NCI-H2196 (cell line): ENCODE results near the gene ZNF778.
A peak's percentile ranks its signal among the peaks of the same experiment; 100 is the strongest.
"Not testable (repeated sequence)": the region's sequence is repeated elsewhere in the genome, so short reads cannot be mapped to it uniquely, and the experiment has no call there.

ENCODE experiments used
- DNase-seq: peaks from one replicate; lab custom pipeline; 2025; ENCODE audit not compliant: unreplicated experiment; lab: John Stamatoyannopoulos, UW

The ZNF778 gene

GRCh38 chr16:89248196-89248982 lies 30.9 kb downstream of the ZNF778 start:
- no peak for DNase-seq

- DNase-seq: no peak
These were observed 36.2 kb downstream of the ZNF778 start for GRCh38 chr16:89253548-89254287.

- DNase-seq: peak; percentile 51
These were observed 39.2 kb downstream of the ZNF778 start for GRCh38 chr16:89256651-89257254.

GRCh38 chr16:89257281-89257731 lies 39.8 kb downstream of the ZNF778 start:
- DNase-seq: peak; percentile 2

GRCh38 chr16:89257757-89258465 lies 40.4 kb downstream of the ZNF778 start:
- DNase-seq: no peak

GRCh38 chr16:89259901-89260300 lies 42.4 kb downstream of the ZNF778 start:
- not testable (repeated sequence) for DNase-seq

GRCh38 chr16:89261691-89262563 lies 44.4 kb downstream of the ZNF778 start:
- DNase-seq: no peak

- DNase-seq: no peak
These were observed 47.5 kb downstream of the ZNF778 start for GRCh38 chr16:89264800-89265550.

GRCh38 chr16:89265647-89266046 lies 48.1 kb downstream of the ZNF778 start:
- DNase-seq: no peak

GRCh38 chr16:89266521-89267134 lies 49.1 kb downstream of the ZNF778 start:
- DNase-seq: no peak

GRCh38 chr16:89267746-89268145 lies 50.2 kb downstream of the ZNF778 start:
- DNase-seq: not testable (repeated sequence)

GRCh38 chr16:89268585-89268984 lies 51.1 kb downstream of the ZNF778 start:
- no peak for DNase-seq

GRCh38 chr16:89268987-89269735 lies 51.7 kb downstream of the ZNF778 start:
- DNase-seq: no peak

- DNase-seq: no peak
These were observed 52.5 kb downstream of the ZNF778 start for GRCh38 chr16:89269805-89270665.

- no peak for DNase-seq
These were observed 53.3 kb downstream of the ZNF778 start for GRCh38 chr16:89270666-89271345.

- DNase-seq: no peak
These were observed 55.1 kb downstream of the ZNF778 start for GRCh38 chr16:89272631-89273030.
